HepG2 (cell line): ENCODE data around the gene PACS2. TPM values are rescaled to one million over a fixed set of nuclear protein-coding genes. Genes with fewer than 3 reads are reported as not detected.

Source experiments
- ATAC-seq: fragments of 200-7000 bp; cut with Tn5 transposase; 3 replicates; pipeline ENCODE4 v1.9.1; 2020; ENCODE audit warnings: mild to moderate bottlenecking, moderate library complexity
- BruUV-seq: library from RNA; stranded (reverse); fragments of 400-500 nt; replicated peaks from 2 replicates; lab custom pipeline; 2021; lab: Mats Ljungman, UMichigan
- CTCF ChIA-PET: fragments of 300-600 bp; formaldehyde crosslinking; extraction: SDS; loops from one replicate; lab custom pipeline; 2021; ENCODE audit warnings: low total read pairs, inconsistent platforms, low intra/inter-chr PET ratio; lab: Yijun Ruan, JAX
- POLR2A ChIA-PET: fragments of 350-600 bp; sonication (Branson Sonifier 250); formaldehyde crosslinking; loops from one replicate; lab custom pipeline; 2020; ENCODE audit warnings: antibody characterized with exemption, inconsistent platforms; lab: Yijun Ruan, JAX
- DNase-seq: peaks from one replicate; pipeline ENCODE4 v3.0.0-alpha.2; 2015; ENCODE audit warnings: low spot score
- FAIRE-seq: peaks from 3 replicates; lab custom pipeline; 2011; peaks lifted over from hg19 to GRCh38; lab: Jason Lieb, UNC
- H2AFZ ChIP-seq: one replicate; pipeline ENCODE4 v1.6.1; 2011; ENCODE audit warnings: low read length, inconsistent platforms
- H3K27ac ChIP-seq: fragments of 300-600 bp; 3 replicates; pipeline ENCODE4 v1.8.0; 2011; ENCODE audit warnings: mixed run types, mild to moderate bottlenecking, mixed read lengths, low read length, inconsistent platforms; ENCODE audit not compliant: insufficient read depth; ENCODE audit errors: extremely low read length
- H3K27me3 ChIP-seq, 2 experiments: fragments of 200-600 bp in 1 of 2; 2 replicates in 1 of 2; 3 replicates in 1 of 2; pipeline versions ENCODE4 v1.6.0 to v1.8.0; 2011; ENCODE audit warnings: low read length in 2 of 2, mild to moderate bottlenecking in 2 of 2, moderate library complexity in 2 of 2, inconsistent platforms in 1 of 2; ENCODE audit not compliant: insufficient read depth in 2 of 2, control insufficient read depth in 1 of 2
- H3K36me3 ChIP-seq, 2 experiments: fragments of 200-600 bp in 1 of 2; replicated peaks in 1 of 2; 2 replicates in 1 of 2; 3 replicates in 1 of 2; pipeline versions ENCODE4 v1.5.1 to v1.8.0; 2011; ENCODE audit warnings: low read length in 2 of 2, inconsistent platforms in 1 of 2; ENCODE audit not compliant: insufficient read depth in 2 of 2, control insufficient read depth in 1 of 2
- H3K4me1 ChIP-seq: 2 replicates; pipeline ENCODE4 v1.5.1; 2012; ENCODE audit warnings: low read length, inconsistent platforms; ENCODE audit not compliant: insufficient read depth
- H3K4me2 ChIP-seq: 2 replicates; pipeline ENCODE4 v1.6.0; 2011; ENCODE audit warnings: low read depth, low read length, inconsistent platforms
- H3K4me3 ChIP-seq, 3 experiments: fragments of 200-600 bp in 1 of 3; sonication (generic), shearing (Covaris generic) in 1 of 3; replicated peaks in 1 of 3; 2 replicates each; pipeline ENCODE4 v1.5.1; 2011 to 2016; ENCODE audit warnings: low read length in 3 of 3, inconsistent platforms in 2 of 3, low read depth in 2 of 3, mild to moderate bottlenecking in 2 of 3, control low read depth in 1 of 3, mixed read lengths in 1 of 3; ENCODE audit not compliant: insufficient read depth in 1 of 3
- H3K79me2 ChIP-seq: one replicate; pipeline ENCODE4 v1.6.1; 2011; ENCODE audit warnings: low read length, inconsistent platforms; ENCODE audit not compliant: insufficient read depth
- H3K9ac ChIP-seq: 2 replicates; pipeline ENCODE4 v1.6.0; 2011; ENCODE audit warnings: mild to moderate bottlenecking, low read depth, low read length, inconsistent platforms; ENCODE audit not compliant: insufficient read depth
- H3K9me3 ChIP-seq: 2 replicates; pipeline ENCODE4 v1.5.1; 2012; ENCODE audit warnings: mild to moderate bottlenecking, low read length
- H4K20me1 ChIP-seq: 2 replicates; pipeline ENCODE4 v1.6.0; 2011; ENCODE audit warnings: inconsistent platforms, mild to moderate bottlenecking, low read length, moderate library complexity; ENCODE audit not compliant: insufficient read depth
- KDM2A ChIP-seq: sonication (generic); formaldehyde crosslinking; IDR thresholded peaks from 2 replicates; pipeline ENCODE4 v1.4.0; 2020; ENCODE audit warnings: low read depth, missing genetic modification reagents, borderline replicate concordance
- RAD21 ChIP-seq: fragments of 450-650 bp; formaldehyde crosslinking; IDR thresholded peaks from 2 replicates; pipeline ENCODE4 v1.5.0; 2020; ENCODE audit warnings: mild to moderate bottlenecking
- XRCC5 ChIP-seq: fragments of 200-400 bp; formaldehyde crosslinking; optimal IDR thresholded peaks from 2 replicates; pipeline ENCODE3; 2017; ENCODE audit warnings: mild to moderate bottlenecking, low read length
- ZBTB7B ChIP-seq: sonication (generic); formaldehyde crosslinking; IDR thresholded peaks from 2 replicates; pipeline ENCODE4 v1.4.0; 2020; ENCODE audit warnings: missing genetic modification reagents
- ZNF160 ChIP-seq: sonication (generic); formaldehyde crosslinking; IDR thresholded peaks from 2 replicates; pipeline ENCODE4 v1.8.0; 2022; ENCODE audit warnings: mild to moderate bottlenecking, inconsistent platforms, missing genetic modification reagents
- ZNF20 ChIP-seq: sonication (generic); formaldehyde crosslinking; IDR thresholded peaks from 2 replicates; pipeline ENCODE4 v1.4.0; 2020; ENCODE audit warnings: mild to moderate bottlenecking, moderate library complexity, missing genetic modification reagents
- ZNF432 ChIP-seq: sonication (generic); formaldehyde crosslinking; IDR thresholded peaks from 2 replicates; pipeline ENCODE4 v1.5.0; 2020; ENCODE audit warnings: missing genetic modification reagents, mild to moderate bottlenecking, borderline replicate concordance
- ZNF777 ChIP-seq: sonication (generic); formaldehyde crosslinking; IDR thresholded peaks from 2 replicates; pipeline ENCODE4 v1.4.0; 2020; ENCODE audit warnings: missing genetic modification reagents
- ZNF83 ChIP-seq: sonication (generic); formaldehyde crosslinking; IDR thresholded peaks from 2 replicates; pipeline ENCODE4 v1.4.0; 2020; ENCODE audit warnings: missing genetic modification reagents, mild to moderate bottlenecking, borderline replicate concordance
- WGBS: methylation state at CpG from one replicate; pipeline ENCODE4 v1.1.6; 2017; ENCODE audit warnings: low lambda C conversion rate; 5-methylcytosine and 5-hydroxymethylcytosine counted together
- in situ Hi-C: cut with HindIII; loops from 2 replicates; pipeline ENCODE4 v1.10.0; 2017; ENCODE audit warnings: low pct_unique_long_range_greater_than_20kb; ENCODE audit not compliant: extremely low pct_ligation_motif_present
- intact Hi-C: fragments of 100-400 bp; cut with micrococcal nuclease; formaldehyde crosslinking; loops from one replicate; pipeline ENCODE4 v1.10.0; 2022; ENCODE audit not compliant: unreplicated experiment
- polyA plus RNA-seq, 8 experiments: library from polyadenylated mRNA; depleted of rRNA in 3 of 8; stranded (reverse) in 7 of 8; unstranded in 1 of 8; fragments of >200 nt; fragmentation: Illumina TruSeq in 4 of 8; extraction: Trizol in 4 of 8; gene quantifications; 2 replicates each; pipeline versions ENCODE4 v1.2.1 to v1.2.3, GENCODE V29; 2011 to 2016; ENCODE audit warnings: low read depth in 4 of 8, missing spikeins in 1 of 8, mixed read lengths in 1 of 8; ENCODE audit not compliant: insufficient read depth in 1 of 8
- total RNA-seq, 5 experiments: library from RNA; depleted of rRNA; stranded (reverse); fragments of >200 nt; fragmentation: Illumina TruSeq; extraction: Trizol; gene quantifications; 2 replicates each; pipeline ENCODE4 v1.2.3, GENCODE V29; 2016; ENCODE audit warnings: low read depth in 1 of 5
- TF ChIP-seq, protein P1 (sequence below): sonication (generic); formaldehyde crosslinking; IDR thresholded peaks from 2 replicates; pipeline ENCODE4 v1.9.0; 2022; ENCODE audit warnings: missing genetic modification reagents, mild to moderate bottlenecking, borderline replicate concordance
- TF ChIP-seq, protein P2 (sequence below): sonication (generic); formaldehyde crosslinking; IDR thresholded peaks from 2 replicates; pipeline ENCODE4 v1.8.1; 2022; ENCODE audit warnings: low read depth, mild to moderate bottlenecking, missing genetic modification reagents

The PACS2 gene
- total and polyA plus RNA-seq, 2 of the 13 experiments (the other 11 are each of a cell fraction or from before 2014, with no cell fraction given), result 23.6 to 27.6 TPM

DNA sequence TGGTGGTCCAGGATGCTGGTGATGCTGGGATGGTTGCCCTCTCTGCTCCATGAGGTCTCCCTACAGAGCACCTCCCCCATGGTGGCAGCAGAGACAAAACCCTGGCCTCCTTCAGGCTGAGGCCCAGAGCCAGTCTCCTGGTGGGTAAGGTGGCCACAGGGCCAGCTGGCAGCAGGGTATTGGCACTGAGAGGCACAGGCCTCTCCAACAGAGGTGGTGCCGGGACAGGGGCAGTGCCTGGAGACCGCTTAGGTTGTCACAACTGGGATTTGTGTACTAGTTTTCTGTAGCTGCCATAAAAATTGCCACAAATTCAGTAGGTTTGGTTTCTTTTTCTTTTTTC is 99.0 kb downstream of the PACS2 start:
- Histone ChIP-seq H3K36me3 (no peaks in the 10 kb centered on the region), H3K4me1 (peaks cover 53% of the 10 kb centered on the region), H3K27ac (no peak overlapping the region), H3K9me3 (no peaks in the 10 kb centered on the region), H3K27me3 (peaks cover 2 to 51% of the 10 kb centered on the region in 2 experiments; a peak in 4 of 5 replicates), H3K79me2 (peaks cover 2% of the 10 kb centered on the region), H4K20me1 (no peaks in the 10 kb centered on the region; the same call in 1 of the 2 replicates), H3K4me3 (no peak overlapping the region), H2AFZ (no peak overlapping the region), H3K4me2 (no peak overlapping the region), H3K9ac (no peak overlapping the region)
- no peak for ATAC-seq
- BruUV-seq, result no TSS peak
- ChIA-PET CTCF (no interaction called here), POLR2A (no interaction called here)
- in situ Hi-C loops, result no loop called here
- intact Hi-C loops, result loop anchor here (5.0 kb wide), 1 partner anchor 74 kb away; the partner anchor contains the start of gene CRIP1
- no peak for DNase-seq
- FAIRE-seq, result no peak
- 95% methylated on average over 2 of the region's 2 CpGs for WGBS
- TF ChIP-seq ZNF160 (no peak), ZBTB7B (no peak), ZNF432 (CRISPR knock-in tag) (no peak), ZNF83 (CRISPR knock-in tag) (no peak), ZNF20 (no peak)

DNA sequence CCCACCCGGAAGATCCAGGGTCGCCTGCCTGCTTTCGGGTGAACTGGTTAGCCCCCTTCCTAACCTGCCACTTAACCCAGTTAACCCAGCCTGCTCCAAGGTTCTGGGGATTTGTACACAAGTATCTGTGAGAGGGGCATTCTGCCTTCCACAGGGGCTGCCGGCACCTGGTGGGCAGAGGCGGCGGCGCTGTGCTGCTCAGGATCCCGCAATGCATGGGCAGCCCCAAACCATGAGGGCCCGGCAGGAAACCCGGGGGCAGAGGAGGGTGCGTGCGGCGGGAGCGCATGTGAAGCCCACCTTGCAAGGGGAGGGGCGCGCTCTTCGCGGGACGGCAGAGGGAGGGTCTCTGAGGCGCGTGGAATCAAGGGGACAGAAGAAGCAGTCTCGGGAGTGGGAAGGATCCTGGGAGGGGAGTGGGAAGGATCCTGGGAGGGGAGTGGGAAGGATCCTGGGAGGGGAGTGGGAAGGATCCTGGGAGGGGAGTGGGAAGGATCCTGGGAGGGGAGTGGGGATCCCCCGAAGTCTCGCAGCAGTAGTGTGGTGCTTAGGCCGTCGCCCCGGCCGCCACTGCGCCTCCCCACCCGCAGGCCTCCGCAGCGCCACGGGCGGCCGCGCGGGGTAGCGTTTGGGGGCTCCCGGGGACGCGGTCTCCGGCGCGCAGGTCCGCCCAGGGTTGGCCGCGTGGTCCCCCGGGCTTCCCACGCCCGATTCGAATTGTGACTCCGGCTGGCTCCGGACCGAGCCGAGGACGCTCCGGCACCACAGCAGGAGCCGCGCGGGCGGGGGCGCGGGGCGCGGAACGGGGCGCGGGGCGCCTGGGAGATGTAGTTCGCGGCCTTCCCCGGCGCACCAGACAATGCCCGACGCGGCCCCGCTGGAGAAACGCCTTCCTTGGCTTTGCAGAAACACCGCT is 100.2 kb downstream of the PACS2 start:
- Histone ChIP-seq H3K4me1 (peaks cover 51% of the 10 kb centered on the region), H3K4me2 (peak overlapping the region; percentile 72), H4K20me1 (no peaks in the 10 kb centered on the region; the same call in 1 of the 2 replicates), H3K27ac (no peak overlapping the region), H3K9ac (peak overlapping the region; percentile 63; the same call in 1 of the 2 replicates), H3K4me3 (peak overlapping the region; percentile 49 to 67 (median 57)), H2AFZ (no peak overlapping the region), H3K27me3 (peaks cover 2 to 41% of the 10 kb centered on the region in 2 experiments; a peak in 4 of 5 replicates), H3K9me3 (no peaks in the 10 kb centered on the region), H3K79me2 (peaks cover 5% of the 10 kb centered on the region), H3K36me3 (no peaks in the 10 kb centered on the region)
- ChIA-PET POLR2A (no interaction called here), CTCF (no interaction called here)
- BruUV-seq, result no TSS peak
- FAIRE-seq, result no peak
- peak; percentile 75 for ATAC-seq
- 37% methylated on average over 35 of the region's 79 CpGs for WGBS
- peak; percentile 22 for DNase-seq
- in situ Hi-C loops (no loop called here), intact Hi-C loops (loop anchor here (5.0 kb wide), 1 partner anchor 73 kb away; the partner anchor contains the start of gene CRIP1)
- TF ChIP-seq XRCC5, result peak; percentile 37
- TF ChIP-seq, protein P1, sequence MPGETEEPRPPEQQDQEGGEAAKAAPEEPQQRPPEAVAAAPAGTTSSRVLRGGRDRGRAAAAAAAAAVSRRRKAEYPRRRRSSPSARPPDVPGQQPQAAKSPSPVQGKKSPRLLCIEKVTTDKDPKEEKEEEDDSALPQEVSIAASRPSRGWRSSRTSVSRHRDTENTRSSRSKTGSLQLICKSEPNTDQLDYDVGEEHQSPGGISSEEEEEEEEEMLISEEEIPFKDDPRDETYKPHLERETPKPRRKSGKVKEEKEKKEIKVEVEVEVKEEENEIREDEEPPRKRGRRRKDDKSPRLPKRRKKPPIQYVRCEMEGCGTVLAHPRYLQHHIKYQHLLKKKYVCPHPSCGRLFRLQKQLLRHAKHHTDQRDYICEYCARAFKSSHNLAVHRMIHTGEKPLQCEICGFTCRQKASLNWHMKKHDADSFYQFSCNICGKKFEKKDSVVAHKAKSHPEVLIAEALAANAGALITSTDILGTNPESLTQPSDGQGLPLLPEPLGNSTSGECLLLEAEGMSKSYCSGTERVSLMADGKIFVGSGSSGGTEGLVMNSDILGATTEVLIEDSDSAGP, result peak; percentile 50; the same call in 1 of the 2 replicates
- peak; percentile 49 for TF ChIP-seq RAD21
- peak; percentile 65; the same call in 1 of the 2 replicates for TF ChIP-seq KDM2A (CRISPR knock-in tag)
- peak; percentile 39; the same call in 1 of the 2 replicates for TF ChIP-seq ZNF777 (CRISPR knock-in tag)
- TF ChIP-seq, protein P2, sequence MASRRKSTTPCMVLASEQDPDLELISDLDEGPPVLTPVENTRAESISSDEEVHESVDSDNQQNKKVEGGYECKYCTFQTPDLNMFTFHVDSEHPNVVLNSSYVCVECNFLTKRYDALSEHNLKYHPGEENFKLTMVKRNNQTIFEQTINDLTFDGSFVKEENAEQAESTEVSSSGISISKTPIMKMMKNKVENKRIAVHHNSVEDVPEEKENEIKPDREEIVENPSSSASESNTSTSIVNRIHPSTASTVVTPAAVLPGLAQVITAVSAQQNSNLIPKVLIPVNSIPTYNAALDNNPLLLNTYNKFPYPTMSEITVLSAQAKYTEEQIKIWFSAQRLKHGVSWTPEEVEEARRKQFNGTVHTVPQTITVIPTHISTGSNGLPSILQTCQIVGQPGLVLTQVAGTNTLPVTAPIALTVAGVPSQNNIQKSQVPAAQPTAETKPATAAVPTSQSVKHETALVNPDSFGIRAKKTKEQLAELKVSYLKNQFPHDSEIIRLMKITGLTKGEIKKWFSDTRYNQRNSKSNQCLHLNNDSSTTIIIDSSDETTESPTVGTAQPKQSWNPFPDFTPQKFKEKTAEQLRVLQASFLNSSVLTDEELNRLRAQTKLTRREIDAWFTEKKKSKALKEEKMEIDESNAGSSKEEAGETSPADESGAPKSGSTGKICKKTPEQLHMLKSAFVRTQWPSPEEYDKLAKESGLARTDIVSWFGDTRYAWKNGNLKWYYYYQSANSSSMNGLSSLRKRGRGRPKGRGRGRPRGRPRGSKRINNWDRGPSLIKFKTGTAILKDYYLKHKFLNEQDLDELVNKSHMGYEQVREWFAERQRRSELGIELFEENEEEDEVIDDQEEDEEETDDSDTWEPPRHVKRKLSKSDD, result 0 out of 2 replicates have a peak, but pooled peaks have one; percentile 41
